Measurements from ENCODE around the gene TMEM91. TPM values are rescaled to one million over a fixed set of nuclear protein-coding genes. Genes with fewer than 3 reads are reported as not detected.
A peak's percentile ranks its signal among the peaks of the same experiment; 100 is the strongest.

The TMEM91 gene
- total RNA-seq, 1 experiment from 2014 or later = 1.2 TPM

DNA sequence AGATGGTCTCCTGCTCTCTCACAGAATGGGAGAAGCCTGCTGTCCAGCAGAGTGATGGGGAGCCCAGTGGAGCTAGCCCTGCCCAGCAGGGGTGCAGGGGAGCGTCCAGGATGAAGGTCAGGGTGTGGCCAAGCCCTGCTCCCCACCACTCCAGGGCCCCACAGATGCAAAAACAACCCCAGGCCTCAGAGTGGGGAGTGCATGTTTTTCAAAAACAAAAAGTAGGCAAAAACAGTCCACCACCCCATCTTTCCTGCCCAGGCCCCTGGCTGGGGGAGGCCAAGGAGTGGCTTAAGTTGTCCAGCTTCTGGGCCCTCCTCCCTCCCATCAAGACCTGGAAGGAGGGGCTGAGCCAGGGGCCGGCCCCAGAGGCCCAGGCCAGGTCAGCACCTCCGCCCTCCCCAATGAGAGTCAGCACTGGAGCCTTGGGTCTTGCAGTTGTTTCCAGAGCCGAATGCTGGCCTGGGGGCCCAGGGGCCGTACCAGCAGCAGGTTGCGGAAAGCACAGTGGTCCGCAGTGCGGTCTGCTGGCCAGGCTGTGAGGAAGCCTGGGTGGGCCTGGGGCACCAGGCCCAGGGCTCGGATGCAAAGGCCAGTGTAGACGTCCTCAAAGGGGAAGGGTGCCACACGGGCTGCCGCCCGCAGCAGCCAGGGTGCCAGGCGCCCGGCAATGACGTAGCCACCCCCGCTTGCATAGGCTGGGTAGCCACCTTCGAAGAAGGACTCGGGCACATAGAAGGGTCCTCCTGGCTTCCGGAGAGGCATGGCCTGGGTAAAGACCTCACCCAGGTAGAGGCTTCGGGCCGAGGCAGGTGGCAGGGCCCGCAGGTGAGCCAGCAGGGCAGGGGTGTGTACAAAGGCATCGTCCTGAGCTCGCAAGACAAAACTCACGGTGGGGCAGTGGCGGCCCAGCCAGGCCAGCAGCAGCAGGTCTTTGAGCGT is 49.1 kb downstream of the TMEM91 start:
- in situ Hi-C loops (cut with HindIII; ENCODE audit: low sequenced_read_pairs) = no loop called here
- DNase-seq (ENCODE audit: low spot score) = no peak

DNA sequence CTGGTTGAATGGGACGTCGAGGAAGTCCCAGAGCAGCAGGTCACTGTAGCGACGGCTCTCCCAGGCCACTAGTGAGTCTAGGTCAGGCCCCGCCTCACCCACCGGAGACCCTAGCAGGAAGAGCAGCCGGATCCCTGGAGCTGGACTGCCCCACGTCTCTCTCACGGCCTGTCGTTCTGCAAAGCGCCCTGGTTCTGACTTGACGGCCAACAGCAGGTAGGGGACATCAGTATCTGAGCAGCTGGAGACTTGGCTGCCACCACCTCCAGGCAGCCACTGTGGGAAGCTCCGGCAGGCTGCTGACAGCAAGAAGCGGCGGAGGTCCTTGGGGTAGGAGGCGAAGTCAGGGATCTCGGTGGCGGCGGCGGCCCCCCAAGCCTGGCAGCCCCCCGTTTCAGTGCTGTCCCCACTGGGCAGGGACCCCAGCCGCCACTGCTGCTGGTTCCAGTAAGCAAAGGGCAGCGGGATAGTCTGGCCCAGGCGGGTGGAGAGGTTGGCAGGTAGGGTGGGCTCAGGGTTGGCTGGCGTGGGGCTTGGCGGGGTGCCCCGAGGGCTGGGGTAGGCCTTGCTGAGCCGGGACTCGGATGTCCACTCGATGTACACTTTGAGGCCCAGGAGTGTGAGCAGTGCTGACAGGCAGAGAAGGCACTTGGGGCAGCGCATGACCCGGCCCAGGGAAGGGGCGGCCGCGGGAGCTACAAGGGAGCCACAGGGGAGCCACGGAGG is 49.9 kb downstream of the TMEM91 start:
- in situ Hi-C loops (cut with HindIII; ENCODE audit: low sequenced_read_pairs) = no loop called here

DNA sequence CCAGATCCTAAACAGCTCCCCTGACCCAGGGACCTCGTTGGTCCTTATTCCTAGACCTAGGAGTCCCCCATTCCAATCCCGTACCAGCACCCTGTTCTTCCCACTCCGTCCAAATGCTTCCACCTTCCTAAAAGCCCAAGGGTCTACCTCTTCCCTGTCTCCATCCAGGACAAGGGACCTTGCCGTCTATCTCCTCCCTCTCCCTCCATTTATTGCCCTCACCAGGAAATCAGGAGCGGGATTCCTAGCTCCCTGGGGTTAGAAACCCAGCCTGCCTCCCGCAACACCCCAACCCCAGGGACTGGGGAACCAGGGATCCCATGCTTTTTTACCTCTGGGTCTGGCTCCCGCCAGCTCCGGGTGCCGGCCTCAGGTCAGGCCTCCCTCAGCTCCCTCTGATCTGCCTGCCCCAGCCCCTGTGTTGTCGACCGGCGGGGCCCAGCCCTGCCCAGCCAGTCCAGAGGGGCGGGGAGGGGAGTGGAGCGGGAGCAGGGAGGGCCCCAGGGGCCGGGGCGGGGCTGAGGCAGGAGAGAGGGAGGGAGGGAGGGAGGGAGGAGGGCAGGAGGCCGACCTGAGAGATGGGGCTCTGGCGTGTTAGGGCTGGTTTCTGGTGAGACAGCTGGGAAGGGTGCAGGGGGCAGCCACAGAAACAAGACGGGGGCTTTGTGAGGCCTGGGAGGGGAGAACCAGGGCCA is 50.8 kb downstream of the TMEM91 start, which contains the start of gene B3GNT8:
Gene B3GNT8, minus strand, starts transcription at position 423 of the 695 bp plus-strand sequence. CDS start 596 bp downstream, outside the sequence.
- in situ Hi-C loops (cut with HindIII; ENCODE audit: low sequenced_read_pairs) = no loop called here

More for the DNA sequence above, 49.9 kb downstream of the TMEM91 start:
- DNase-seq (ENCODE audit: low spot score) = no peak

DNA sequence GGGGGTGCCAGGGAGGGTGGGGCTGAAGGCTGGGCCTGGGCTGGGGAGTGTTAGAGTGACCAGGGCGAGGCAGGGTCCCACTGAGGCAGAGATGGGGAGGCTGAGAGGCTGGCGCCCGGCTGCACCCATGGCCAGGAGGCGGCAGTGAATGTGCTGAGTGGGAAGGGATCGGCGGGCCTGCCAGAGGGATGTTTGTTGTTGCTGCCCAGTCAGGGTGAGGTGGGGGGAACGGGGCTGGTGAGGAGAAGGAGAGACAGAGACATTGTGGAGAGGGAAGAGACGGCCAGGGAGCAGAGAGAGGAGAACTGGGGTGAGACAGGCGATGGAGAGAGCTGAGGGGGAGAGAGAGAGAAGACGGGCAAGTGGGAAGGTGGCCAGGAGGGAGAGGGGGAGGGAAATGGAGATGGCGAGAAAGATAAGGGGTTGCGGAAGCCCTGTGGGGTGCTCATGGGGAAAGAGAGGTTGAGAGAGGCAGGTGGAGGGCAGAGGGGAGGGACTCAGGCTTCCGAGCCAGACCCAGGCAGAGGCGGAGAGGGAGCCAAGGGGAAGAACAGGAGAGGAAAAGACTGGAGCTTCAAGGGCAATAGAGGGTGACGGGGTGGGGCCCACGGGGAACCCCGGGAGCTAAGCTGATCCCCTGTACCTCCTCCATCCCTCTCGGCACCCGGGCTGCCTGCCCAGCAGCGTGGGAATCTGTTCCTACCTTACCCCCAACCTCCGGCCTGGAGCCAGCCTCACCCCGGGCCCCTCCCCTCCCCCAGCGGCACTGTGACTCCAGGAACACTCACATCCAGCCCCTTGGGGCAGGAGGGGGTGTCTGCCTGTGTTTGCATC is 51.5 kb downstream of the TMEM91 start:
- peak; percentile 30 for DNase-seq (ENCODE audit: low spot score)
- in situ Hi-C loops (cut with HindIII; ENCODE audit: low sequenced_read_pairs) = no loop called here

More for the DNA sequence above, 50.8 kb downstream of the TMEM91 start, which contains the start of gene B3GNT8:
- DNase-seq (ENCODE audit: low spot score) = peak; percentile 58

DNA sequence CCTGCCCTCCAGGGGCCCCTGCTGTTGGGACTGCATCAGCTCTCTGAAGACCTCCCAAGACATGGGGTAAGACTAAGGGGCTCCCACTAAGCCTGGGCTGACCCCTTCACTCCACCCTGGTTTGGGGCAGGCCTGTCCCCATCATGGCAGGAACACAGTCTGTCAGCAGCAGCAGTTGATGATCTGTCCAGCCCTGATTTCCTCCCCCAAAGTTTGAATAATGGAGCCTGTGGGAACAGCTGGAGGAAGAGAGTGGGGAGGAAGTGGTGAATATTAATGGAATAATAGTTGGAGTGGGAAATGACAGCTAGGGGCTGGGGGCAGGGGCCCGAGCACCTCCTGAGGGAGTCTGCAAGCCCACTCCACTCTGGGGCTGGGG is 52.1 kb downstream of the TMEM91 start:
- DNase-seq (ENCODE audit: low spot score) = no peak
- in situ Hi-C loops (cut with HindIII; ENCODE audit: low sequenced_read_pairs) = no loop called here

DNA sequence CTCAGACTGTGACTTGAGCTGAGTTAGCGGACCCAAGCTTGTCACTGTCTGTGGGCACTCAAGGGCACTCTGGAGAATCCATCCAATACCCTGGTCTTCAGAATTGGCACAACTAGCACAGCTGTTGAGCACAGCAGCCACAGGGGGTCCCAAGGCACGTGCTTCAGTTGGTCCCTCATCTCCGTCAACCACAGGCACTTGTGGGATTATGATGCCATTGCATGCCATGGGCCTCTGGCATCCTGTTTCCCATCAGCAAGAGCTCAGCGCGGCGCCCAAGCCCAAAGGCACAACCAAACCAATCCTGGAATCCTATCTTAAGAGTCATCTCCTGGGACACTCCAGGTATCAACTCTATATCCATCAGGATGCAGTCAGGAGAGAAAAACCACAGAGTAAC is 54.6 kb downstream of the TMEM91 start:
- in situ Hi-C loops (cut with HindIII; ENCODE audit: low sequenced_read_pairs) = no loop called here
- no peak for DNase-seq (ENCODE audit: low spot score)

DNA sequence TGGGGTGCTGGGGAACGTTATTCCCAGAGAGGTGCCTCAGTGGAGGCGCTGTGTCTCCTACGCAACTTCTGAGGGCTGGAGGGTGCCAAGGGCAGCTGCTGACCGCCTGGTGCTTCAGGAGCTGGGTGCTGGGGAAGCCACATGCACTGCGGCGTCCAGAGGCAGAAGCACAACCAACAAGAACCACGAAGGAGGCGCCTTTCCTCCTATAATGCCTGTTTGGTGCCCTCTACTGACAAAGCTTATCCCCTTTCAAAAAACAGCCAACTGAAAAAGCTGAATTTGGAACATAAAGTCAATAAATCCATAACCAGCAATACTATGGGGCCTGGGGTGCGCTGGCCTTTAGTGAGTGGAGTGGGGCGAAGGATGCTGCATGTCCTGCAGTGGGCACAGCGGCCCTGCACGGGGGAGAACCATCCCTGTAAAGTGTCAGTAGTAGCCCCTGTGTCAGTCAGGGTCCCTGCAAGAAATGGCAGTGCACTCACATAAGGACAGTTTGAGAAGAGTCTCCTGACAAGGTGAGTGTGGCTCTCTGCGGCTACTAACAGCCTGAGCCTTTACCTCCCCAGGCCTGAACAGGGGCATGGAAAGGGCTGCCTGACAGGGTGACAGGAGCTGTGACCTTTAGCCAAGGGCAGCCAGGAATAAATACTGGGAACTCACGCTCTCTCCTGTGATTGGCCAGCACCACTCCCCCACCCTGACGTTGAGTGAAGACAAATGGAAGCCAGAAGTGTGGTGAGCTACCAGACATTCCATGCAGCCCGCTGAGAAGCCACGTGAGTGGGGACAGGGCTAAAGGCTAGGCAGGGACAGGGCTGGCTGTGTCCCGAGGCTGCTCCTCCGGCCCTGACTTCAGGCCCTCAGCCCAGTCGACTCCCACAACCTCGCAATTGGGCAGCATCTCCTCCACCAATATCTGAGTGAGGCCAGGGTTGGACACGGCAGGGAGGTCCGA is 55.4 kb downstream of the TMEM91 start:
- DNase-seq (ENCODE audit: low spot score) = peak; percentile 17
- in situ Hi-C loops (cut with HindIII; ENCODE audit: low sequenced_read_pairs) = no loop called here

DNA sequence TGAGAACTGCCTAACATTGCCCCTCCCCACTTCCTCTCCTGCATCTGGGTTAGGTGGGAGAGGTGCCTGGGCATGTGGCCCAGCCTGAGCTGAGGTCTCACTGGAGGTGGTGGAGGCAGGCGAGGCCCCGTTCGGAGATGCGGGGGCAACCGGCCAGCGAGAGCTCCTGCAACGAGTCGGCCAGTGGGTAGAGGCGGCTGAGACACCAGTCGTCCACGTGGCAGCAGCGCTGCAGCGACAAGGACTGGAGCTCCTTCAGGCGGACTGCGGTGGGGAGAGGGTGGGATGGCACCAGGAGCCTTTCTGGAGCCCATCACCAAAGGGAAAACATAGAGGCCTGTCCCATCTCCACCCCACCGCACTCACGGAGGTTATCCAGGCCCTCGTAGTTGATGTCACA is 56.8 kb downstream of the TMEM91 start:
- no peak for DNase-seq (ENCODE audit: low spot score)

More for the DNA sequence above, 56.8 kb downstream of the TMEM91 start:
- in situ Hi-C loops (cut with HindIII; ENCODE audit: low sequenced_read_pairs) = no loop called here

Other genes starting within 250 kb of the TMEM91 start
- gene CYP2S1, start 183.3 kb upstream of the TMEM91 start, total RNA-seq (2014; rRNA removed; shearing (Covaris generic)) = not detected in 2 replicates
- gene AXL, start 157.3 kb upstream of the TMEM91 start, total RNA-seq (2014; rRNA removed; shearing (Covaris generic)) = 21.0 and 22.4 TPM in 2 replicates
- 85.0 and 116 TPM in 2 replicates for gene HNRNPUL1, start 112.2 kb upstream of the TMEM91 start, total RNA-seq (2014; rRNA removed; shearing (Covaris generic))
- gene CCDC97, start 66.4 kb upstream of the TMEM91 start, total RNA-seq (2014; rRNA removed; shearing (Covaris generic)) = 9.3 and 12.3 TPM in 2 replicates
- gene TGFB1, start 22.6 kb upstream of the TMEM91 start, total RNA-seq (2014; rRNA removed; shearing (Covaris generic)) = 5.7 and 10.1 TPM in 2 replicates
- gene B9D2, start 12.4 kb upstream of the TMEM91 start, total RNA-seq (2014; rRNA removed; shearing (Covaris generic)) = 11.1 and 18.4 TPM in 2 replicates
- 57.0 and 71.8 TPM in 2 replicates for gene EXOSC5, start 20.8 kb downstream of the TMEM91 start, total RNA-seq (2014; rRNA removed; shearing (Covaris generic))
- gene BCKDHA, start 21.3 kb downstream of the TMEM91 start, total RNA-seq (2014; rRNA removed; shearing (Covaris generic)) = 90.1 and 111 TPM in 2 replicates
- not detected in 2 replicates for gene B3GNT8, start 50.8 kb downstream of the TMEM91 start, total RNA-seq (2014; rRNA removed; shearing (Covaris generic))
- gene DMAC2, start 63.4 kb downstream of the TMEM91 start, total RNA-seq (2014; rRNA removed; shearing (Covaris generic)) = 74.2 and 82.2 TPM in 2 replicates
- not detected in 2 replicates for gene ERICH4, start 66.6 kb downstream of the TMEM91 start, total RNA-seq (2014; rRNA removed; shearing (Covaris generic))
- gene CEACAM21, start 199.6 kb downstream of the TMEM91 start, total RNA-seq (2014; rRNA removed; shearing (Covaris generic)) = 0.12 and 3.6 TPM in 2 replicates

Measured in G401 (cell line).